HEK293T (cell line): ENCODE measurements around the gene PTPN1.

Experiments
- BHLHE40 ChIP-seq: fragments of 450-650 bp; IDR thresholded peaks from 2 replicates; pipeline ENCODE4 v1.6.1; 2016; ENCODE audit warnings: mild to moderate bottlenecking, moderate library complexity, borderline replicate concordance
- FOXK2 ChIP-seq: fragments of 450-650 bp; IDR thresholded peaks from 2 replicates; pipeline ENCODE4 v1.6.1; 2016; ENCODE audit warnings: mild to moderate bottlenecking
- FOXM1 ChIP-seq: fragments of 450-650 bp; IDR thresholded peaks from 2 replicates; pipeline ENCODE4 v1.6.1; 2017; ENCODE audit warnings: mild to moderate bottlenecking, borderline replicate concordance
- SP1 ChIP-seq: fragments of 450-650 bp; IDR thresholded peaks from 2 replicates; pipeline ENCODE4 v1.6.1; 2017
- SUZ12 ChIP-seq: fragments of 450-650 bp; IDR thresholded peaks from 2 replicates; pipeline ENCODE4 v1.6.1; 2016; ENCODE audit warnings: mild to moderate bottlenecking
- ZNF384 ChIP-seq: fragments of 450-650 bp; IDR thresholded peaks from 2 replicates; pipeline ENCODE4 v1.6.1; 2016

GRCh38 chr20:50467174-50467573 lies 43.0 kb upstream of the PTPN1 start:
- TF ChIP-seq BHLHE40 (no peak), SUZ12 (no peak), ZNF384 (no peak), FOXK2 (no peak), SP1 (no peak), FOXM1 (no peak)
